NCI-H510A treated with DMSO at 0.1 percent for 48 hours (cell line): ENCODE results near the gene PRSS27.
"Not testable (repeated sequence)": the region's sequence is repeated elsewhere in the genome, so short reads cannot be mapped to it uniquely, and the experiment has no call there.

Source experiments
- DNase-seq: peaks from one replicate; lab custom pipeline; 2025; lab: John Stamatoyannopoulos, UW

Gene PRSS27

DNA sequence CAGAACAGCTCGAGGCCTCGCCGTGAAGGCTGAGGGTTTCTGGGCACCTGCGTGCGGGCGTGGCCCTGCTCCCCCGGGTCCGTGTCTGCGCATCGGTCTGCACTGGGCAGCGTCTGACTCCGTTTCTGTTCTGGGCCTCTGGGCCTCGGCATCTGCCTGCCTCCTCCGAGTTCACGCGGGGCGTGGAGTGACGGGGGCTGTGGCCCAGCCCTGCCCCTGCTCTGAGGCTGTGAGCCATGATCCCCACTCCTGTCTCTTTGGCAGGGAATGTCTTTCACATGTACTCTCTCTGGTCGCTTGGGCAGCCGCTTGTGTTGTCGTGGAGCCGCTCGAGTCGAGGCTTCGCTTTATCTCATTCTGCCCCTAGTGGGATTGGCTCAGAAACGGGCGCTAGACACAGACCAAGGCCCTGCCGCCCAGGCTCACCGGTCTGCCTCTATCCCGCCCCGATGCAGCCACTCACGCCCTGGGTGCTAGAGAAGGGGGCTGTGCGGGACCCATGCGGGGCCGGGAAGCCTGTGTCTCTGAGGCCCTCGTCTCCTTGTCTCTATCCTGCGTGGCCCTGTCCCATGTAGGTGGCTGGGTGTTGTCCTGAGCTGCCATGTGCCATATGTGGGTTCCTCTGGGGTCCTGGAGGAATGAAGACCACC is 23.3 kb downstream of the PRSS27 start:
- not testable (repeated sequence) for DNase-seq

GRCh38 chr16:2692948-2693651 is 26.9 kb downstream of the PRSS27 start:
- DNase-seq: no peak

DNA sequence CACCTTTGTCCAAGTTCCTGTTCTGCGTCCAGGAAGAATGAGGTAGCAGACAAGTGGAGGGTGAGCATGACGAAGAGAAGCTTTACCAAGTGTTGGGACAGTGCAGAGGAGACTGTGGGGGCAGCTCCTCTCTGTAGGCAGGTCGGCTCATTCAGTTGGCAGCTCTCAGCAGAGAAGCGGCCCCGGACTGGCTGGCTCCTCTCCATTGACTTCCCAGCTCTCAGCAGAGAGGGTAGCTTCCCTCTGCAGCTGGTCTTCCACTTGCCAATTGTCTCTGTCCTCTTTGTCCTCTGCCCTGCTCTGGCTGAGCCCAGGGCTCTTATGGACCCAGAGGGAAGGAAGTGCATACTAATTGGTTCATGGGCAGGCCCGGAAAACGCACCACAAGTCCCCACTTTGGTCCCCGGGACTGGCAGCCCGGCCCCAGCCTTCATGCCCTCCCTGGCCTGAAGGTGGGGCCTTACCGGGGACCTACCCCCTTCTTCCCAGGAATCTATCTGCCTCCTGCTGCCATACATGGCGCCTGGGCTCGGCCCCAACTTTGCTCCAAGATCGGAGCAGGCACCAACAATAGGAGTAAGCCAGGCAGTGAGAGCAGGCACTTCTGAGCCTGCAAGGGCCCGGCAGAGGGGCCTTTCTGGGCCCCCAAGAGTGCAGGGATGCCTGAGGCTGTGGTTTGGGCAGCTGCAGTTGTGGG is 27.6 kb downstream of the PRSS27 start:
- DNase-seq: no peak

DNA sequence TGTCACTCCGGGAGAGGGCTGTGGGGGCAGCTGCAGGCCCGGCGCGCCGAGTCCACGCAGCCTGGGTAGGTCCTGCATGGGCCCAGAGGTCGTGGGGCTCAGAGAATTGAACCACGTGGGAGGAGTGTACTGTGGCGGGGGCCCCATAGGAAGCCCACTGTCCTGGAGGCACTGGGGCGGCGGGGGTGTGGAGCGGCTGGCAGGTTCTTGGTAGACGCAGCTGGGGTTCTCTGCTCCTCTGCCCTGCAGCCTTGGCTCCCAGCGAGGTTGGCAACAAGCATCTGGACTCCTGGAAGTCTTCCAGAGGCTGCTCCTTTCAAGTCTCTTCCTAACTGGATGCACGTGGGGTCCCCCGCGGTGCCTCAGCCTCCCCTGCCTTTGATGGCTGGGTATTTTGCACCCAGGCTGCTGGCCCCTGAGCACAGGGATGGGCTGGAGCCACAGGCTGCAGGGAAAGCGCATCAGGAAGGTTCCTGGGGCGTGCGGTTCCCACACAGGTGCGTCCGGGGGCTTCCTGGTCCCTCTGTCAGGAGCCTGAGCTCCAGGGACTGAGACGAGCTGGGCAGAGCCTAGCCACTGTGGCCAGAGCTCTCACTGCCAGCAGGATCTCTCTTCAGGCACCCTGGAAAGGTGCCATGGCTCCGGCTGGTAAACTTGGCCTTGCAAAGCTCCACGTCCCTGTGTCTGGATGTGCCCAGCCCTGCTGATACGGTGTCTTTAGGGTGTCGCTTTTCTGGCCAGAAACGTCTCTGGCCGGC is 28.4 kb downstream of the PRSS27 start:
- no peak for DNase-seq

DNA sequence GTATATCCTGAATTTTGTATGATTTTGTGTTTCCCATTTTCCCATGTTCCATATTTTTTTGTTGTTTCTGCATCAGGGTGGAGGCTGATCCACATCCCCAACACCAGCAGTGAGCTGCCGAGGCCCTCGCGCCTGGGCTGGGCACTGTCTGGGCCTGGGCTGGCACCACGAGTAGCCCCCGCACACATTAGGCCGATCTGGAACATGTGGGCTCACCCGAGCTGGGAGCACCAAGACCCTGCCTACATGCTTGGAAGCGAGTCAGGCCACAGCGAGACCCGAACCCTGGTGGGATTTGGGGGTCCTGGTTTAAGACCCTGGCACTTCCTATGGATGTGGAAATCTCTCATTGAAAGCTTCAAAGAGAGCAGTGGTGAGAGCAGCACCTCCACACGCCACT is 29.2 kb downstream of the PRSS27 start:
- no peak for DNase-seq

DNA sequence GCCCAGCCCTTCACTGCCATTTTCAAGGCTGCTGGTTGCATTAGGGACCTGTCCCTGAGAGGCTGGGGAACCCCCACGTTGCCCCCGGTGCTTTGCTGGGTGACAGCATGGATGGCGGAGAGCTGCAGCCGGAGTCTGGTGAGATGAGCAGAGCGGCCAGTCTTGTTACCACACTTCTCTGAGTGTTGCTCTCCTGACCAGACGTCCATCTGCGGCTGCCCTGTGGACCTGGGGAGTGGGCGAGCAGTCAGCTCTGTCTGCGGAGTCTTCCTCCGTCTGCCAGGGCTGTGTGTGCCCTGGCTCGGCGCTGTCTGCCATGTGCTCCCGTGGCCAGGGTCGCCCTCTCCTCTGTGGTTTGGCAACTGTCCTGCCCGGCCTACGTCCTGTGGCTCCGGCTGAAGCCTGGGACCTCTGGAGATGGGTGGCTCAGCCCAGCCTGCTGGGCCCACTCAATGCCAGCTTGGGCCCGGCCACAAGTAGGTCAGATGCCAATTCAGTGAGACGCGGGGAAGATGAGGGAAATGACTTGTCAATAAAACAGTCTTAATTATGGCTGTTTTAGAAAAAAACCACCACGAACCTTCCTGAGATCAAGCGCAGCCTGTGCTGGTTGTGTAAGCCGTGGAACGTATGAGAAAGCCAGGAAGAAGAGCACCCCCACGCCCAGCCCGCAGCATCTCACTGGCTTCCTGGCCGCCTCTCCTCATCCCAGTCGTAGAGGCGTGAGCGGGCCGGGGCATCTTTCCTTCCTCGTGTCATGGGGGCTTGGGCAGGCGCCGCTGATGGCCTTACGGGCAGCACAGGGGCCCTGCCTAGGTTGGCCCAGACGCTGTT is 29.8 kb downstream of the PRSS27 start:
- DNase-seq: no peak

GRCh38 chr16:2689422-2689821 is 30.6 kb downstream of the PRSS27 start:
- not testable (repeated sequence) for DNase-seq

DNA sequence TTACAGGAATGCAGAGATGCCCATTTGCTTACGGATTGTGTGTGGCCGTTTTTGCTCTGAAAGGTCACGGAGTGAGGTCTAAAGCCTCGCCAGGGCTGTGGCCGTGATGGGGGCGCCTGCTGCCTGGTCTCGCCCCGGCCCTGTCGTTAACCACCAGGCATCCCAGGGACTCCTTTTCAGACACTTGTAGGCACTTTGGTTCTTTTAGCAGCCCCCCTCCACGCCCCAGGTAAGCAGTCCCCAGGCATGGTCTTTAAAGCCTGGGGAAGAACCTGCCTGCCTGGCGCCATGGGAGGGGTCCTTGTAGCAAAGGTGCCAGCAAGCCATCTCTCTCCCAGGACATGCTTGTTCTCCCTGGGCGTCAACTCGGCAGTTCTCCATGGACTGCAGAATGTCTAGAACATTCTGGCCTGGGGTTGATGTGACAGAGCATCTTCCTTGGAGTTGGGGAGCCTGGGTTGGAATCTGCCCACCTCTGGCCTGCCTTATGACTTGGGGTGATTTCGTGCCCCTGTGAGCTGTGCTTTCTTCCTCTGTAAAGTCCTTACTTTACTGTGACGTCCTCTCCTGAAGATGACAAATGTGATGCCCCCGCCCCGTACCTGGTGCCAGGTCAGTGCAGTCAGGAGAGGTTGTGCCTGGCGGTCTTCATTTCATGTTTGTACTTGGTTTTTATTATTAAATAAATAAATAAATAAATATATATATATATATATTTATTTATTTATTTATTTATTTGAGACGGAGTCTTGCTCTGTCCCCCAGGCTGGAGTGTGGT is 32.3 kb downstream of the PRSS27 start:
- no peak for DNase-seq

GRCh38 chr16:2686912-2687507 is 33.0 kb downstream of the PRSS27 start:
- no peak for DNase-seq

DNA sequence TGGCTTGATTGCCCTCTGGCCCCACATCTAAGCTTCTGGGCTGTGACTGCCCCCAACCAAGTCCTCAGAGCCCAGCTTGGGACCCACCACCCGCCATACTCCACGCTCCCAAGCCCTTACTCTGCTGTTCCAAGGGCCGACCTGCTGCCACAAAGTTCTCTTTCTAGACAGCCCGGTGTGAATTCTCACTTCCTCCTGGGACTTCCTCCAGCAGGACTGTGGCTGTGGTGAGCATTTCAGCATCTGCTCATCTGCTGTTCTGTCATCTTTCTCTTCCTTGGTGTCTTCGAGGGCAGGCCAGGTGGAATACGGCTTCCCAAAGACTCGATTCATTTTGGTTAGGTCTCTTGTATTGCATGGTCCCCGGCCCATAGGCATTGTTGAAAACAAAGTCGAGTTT is 33.9 kb downstream of the PRSS27 start:
- DNase-seq: not testable (repeated sequence)

- not testable (repeated sequence) for DNase-seq
These were observed 37.0 kb downstream of the PRSS27 start for GRCh38 chr16:2683041-2683440.

GRCh38 chr16:2682209-2683021 is 37.6 kb downstream of the PRSS27 start, which contains the start of gene KCTD5:
KCTD5 (plus strand) TSS chr16:2682523; CDS start chr16:2682549, 26 bp downstream.
- DNase-seq: peak; percentile 86

DNA sequence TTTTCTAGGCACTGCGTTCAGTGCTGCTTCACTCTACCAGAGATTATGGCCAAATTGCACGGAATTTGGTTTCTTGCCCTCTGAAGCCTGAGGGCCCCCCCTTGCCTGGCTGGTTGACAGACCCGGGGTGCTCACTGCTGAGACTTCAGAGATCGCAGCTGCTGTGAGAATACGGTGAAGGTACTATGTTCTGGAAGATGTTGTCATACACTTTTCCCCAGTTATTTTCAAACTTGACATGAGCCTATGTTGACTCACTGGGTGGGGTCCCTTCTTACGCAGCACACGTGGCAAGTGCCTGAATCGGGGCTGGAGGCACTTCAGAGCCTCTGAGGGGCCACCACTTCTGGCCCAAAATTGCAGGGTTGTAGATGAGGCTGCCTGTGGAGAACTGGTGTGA is 39.7 kb downstream of the PRSS27 start:
- not testable (repeated sequence) for DNase-seq

DNA sequence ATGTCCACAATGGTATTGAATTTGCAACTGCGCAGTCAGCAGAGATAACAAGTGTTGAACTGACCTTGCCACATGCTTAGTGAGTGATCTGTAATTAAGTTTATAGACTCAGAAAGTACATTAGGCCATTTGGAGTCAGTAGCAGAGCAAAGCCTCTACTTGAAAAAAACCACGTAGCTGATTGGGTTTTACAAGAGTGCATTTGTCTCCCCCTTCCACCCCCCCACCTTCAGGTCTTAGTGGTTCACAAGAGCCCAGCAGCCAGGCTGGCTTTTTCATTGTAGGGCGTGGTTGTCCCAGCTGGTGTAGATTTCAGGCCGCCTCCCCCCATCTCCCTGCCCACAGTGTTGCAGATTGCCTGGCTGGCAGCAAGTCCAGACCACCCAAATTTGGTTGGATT is 40.1 kb downstream of the PRSS27 start:
- not testable (repeated sequence) for DNase-seq

GRCh38 chr16:2678206-2678965 is 41.6 kb downstream of the PRSS27 start:
- DNase-seq: not testable (repeated sequence)

- DNase-seq: not testable (repeated sequence)
These were observed 43.1 kb downstream of the PRSS27 start for GRCh38 chr16:2676937-2677336.

DNA sequence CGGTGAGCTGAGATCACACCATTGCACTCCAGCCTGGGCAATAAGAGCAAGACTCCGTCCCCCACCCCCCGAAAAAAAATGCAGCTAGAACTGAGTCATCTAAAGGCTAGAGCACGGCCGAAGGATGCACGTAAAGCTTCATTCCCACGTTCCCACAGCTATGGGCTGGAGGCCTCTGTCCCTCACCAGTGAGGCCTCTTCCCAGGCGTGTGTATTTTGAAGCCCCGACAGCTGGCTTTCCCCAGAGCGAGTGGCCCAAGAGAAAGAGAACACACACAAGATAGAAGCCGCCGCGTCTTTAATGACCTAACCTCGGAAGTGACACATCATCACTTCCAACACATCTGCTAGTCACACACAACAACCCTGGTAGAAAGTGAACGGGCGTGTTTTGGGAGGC is 44.3 kb downstream of the PRSS27 start:
- no peak for DNase-seq

DNA sequence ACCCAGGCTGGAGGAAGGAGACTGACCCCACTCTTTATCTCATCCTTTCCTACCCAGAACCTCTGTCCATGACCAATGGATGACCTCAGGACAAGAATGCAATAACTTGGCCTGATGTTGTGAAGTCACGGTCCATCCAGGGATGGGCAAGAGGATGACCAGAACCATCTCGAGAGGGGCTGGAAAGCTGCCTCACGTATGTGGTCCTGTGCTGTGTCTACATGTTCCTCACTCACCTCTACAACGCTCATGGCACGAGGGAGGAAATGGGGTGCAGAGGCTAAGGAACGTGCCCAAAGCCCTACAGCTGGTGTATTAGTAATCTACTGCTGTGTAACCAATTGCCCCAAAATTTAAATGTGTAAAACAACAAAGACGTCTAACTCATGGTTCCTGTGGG is 45.0 kb downstream of the PRSS27 start:
- DNase-seq: no peak
